Prostate gland (tissue), 2 donors: ENCODE data around the gene SCFD2. TPM values are rescaled to one million over a fixed set of nuclear protein-coding genes. Genes with fewer than 3 reads are reported as not detected.

Experiments used
- DNase-seq: peaks from one replicate; pipeline ENCODE4 v3.0.0-alpha.2; 2019; ENCODE audit warnings: low spot score
- H3K27ac ChIP-seq, 2 donors: fragments of 200-600 bp; sonication (generic); 2 replicates each; pipeline ENCODE4 v1.5.1; 2017 to 2019
- H3K27me3 ChIP-seq: fragments of 200-600 bp; sonication (generic); replicated peaks from 2 replicates; pipeline ENCODE4 v1.5.1; 2019; ENCODE audit not compliant: insufficient read depth
- H3K36me3 ChIP-seq, 2 donors: fragments of 200-600 bp; sonication (generic); 1 replicate in 1 of 2; 2 replicates in 1 of 2; pipeline versions ENCODE4 v1.5.1 to v1.8.1; 2017 to 2019
- H3K4me1 ChIP-seq: fragments of 200-600 bp; sonication (generic); replicated peaks from 2 replicates; pipeline ENCODE4 v1.5.1; 2019
- H3K4me3 ChIP-seq, 2 donors: fragments of 200-600 bp; sonication (generic); 2 replicates each; pipeline ENCODE4 v1.5.1; 2017 to 2019
- H3K9me3 ChIP-seq: fragments of 200-600 bp; sonication (generic); 2 replicates; pipeline ENCODE4 v1.5.1; 2017
- POLR2A ChIP-seq: fragments of 450-650 bp; IDR thresholded peaks from one replicate; pipeline ENCODE4 v1.6.1; 2016; ENCODE audit warnings: antibody characterized with exemption, mild to moderate bottlenecking
- POLR2AphosphoS5 ChIP-seq: sonication (generic); formaldehyde crosslinking; IDR thresholded peaks from one replicate; pipeline ENCODE4 v1.6.1; 2017; ENCODE audit warnings: antibody characterized with exemption
- WGBS: methylation state at CpG from one replicate; pipeline ENCODE4 v1.1.5; 2018; 5-methylcytosine and 5-hydroxymethylcytosine counted together
- intact Hi-C: fragments of 100-400 bp; cut with DNase I; formaldehyde crosslinking; loops from one replicate; pipeline ENCODE4 v1.14.2; 2022
- total RNA-seq, 2 donors: library from RNA; depleted of rRNA; stranded (reverse); fragments of >200 nt; gene quantifications; one replicate each; pipeline ENCODE4 v1.1.0, GENCODE V29; 2016
- TF ChIP-seq, protein P1 (sequence below), 4 experiments: fragments of 200-600 bp in 2 of 4; fragments of 450-650 bp in 2 of 4; sonication (generic) in 2 of 4; IDR thresholded peaks; 1 replicate in 3 of 4; 2 replicates in 1 of 4; pipeline ENCODE4 v1.5.1; 2016 to 2019; ENCODE audit warnings: antibody characterized with exemption in 4 of 4, mild to moderate bottlenecking in 2 of 4, moderate library complexity in 2 of 4

SCFD2 gene
- total RNA-seq, 2 donors from 2014 or later: 10.7 to 21.1 TPM

DNA sequence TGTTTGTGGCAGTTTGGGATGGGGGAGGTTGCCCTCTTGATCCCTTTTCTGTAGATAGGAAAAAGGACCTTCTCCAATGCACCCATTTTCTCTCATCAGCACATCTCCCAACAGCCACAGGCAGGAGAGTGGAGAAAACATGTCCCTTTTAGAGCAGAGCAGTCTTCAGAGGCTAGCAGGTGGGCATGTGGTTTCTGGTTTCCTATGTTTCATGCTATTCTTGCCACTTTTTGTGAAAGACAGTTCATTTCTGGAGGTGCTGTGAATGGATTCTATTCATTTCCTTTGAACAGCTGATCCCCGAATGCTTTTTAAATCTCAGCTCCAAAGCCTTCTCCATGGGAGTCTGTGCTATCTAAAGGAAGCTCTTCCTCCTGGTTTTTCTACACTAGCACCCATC, 484.9 kb downstream of the SCFD2 start:
- H3K27ac ChIP-seq: no peak overlapping the region
- no peaks in the 10 kb centered on the region for H3K36me3 ChIP-seq
- WGBS: 83% methylated on average over 1 of the region's 1 CpG
- no peaks in the 10 kb centered on the region for H3K4me1 ChIP-seq
- TF ChIP-seq, protein P1, sequence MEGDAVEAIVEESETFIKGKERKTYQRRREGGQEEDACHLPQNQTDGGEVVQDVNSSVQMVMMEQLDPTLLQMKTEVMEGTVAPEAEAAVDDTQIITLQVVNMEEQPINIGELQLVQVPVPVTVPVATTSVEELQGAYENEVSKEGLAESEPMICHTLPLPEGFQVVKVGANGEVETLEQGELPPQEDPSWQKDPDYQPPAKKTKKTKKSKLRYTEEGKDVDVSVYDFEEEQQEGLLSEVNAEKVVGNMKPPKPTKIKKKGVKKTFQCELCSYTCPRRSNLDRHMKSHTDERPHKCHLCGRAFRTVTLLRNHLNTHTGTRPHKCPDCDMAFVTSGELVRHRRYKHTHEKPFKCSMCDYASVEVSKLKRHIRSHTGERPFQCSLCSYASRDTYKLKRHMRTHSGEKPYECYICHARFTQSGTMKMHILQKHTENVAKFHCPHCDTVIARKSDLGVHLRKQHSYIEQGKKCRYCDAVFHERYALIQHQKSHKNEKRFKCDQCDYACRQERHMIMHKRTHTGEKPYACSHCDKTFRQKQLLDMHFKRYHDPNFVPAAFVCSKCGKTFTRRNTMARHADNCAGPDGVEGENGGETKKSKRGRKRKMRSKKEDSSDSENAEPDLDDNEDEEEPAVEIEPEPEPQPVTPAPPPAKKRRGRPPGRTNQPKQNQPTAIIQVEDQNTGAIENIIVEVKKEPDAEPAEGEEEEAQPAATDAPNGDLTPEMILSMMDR (IDR thresholded peaks at IDR 0.05): no peak
- TF ChIP-seq POLR2A (no peak), POLR2AphosphoS5 (no peak)
- DNase-seq: no peak
- no peaks in the 10 kb centered on the region for H3K9me3 ChIP-seq
- H3K4me3 ChIP-seq: no peak overlapping the region
- H3K27me3 ChIP-seq: no peaks in the 10 kb centered on the region
- intact Hi-C loops: no loop called here

DNA sequence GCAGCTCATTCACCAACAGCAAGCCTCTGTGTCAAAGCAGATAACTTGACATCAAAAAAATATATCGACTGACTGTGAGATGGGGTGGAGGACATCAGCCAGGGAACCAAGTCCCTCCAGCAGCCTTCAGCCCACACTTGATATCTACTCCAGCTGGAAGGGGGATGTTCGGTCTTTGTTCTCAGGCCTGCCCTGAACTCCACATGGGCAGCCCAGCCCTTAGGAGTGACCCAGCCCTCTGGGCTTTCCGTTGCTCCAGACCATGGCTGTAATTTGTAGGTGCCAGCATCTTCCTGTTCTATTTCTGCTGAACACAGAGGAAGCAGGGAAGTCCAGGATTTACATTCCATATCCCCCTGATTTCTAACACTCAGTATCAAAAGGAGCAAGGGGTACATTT, 486.4 kb downstream of the SCFD2 start:
- no peak overlapping the region for H3K4me3 ChIP-seq
- intact Hi-C loops: no loop called here
- TF ChIP-seq, protein P1 (IDR thresholded peaks at IDR 0.05): no peak
- TF ChIP-seq POLR2AphosphoS5 (no peak), POLR2A (no peak)
- WGBS: 78% methylated on average over 3 of the region's 3 CpGs
- H3K4me1 ChIP-seq: no peaks in the 10 kb centered on the region
- DNase-seq: no peak
- H3K27ac ChIP-seq: no peak overlapping the region
- H3K36me3 ChIP-seq: no peaks in the 10 kb centered on the region
- no peaks in the 10 kb centered on the region for H3K9me3 ChIP-seq
- no peaks in the 10 kb centered on the region for H3K27me3 ChIP-seq

DNA sequence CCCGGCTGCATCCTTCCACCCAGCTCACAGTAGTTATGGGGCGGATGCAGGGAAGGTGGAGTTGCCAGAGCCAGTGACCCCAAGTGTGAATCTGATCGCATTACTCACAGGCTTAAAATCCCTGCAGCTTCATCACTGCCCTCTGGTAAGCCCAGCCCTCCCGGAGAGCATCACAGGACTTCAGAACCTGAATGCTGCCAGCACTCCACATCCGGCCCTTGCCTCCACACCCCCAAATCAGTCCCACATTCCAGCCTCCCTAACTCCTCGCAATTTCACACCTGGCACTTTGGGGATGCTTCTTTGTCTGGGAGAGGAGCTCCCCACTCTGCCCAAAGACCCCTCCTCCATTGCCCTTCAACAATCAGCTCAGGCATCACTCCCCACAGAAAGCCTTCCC, 488.2 kb downstream of the SCFD2 start:
- Histone ChIP-seq H3K4me1 (no peaks in the 10 kb centered on the region), H3K27ac (no peak overlapping the region), H3K4me3 (no peak overlapping the region), H3K9me3 (no peaks in the 10 kb centered on the region), H3K36me3 (no peaks in the 10 kb centered on the region), H3K27me3 (no peaks in the 10 kb centered on the region)
- 92% methylated on average over 6 of the region's 6 CpGs for WGBS
- no peak for DNase-seq
- intact Hi-C loops: no loop called here
- TF ChIP-seq POLR2A: no peak
- no peak for TF ChIP-seq POLR2AphosphoS5
- TF ChIP-seq, protein P1 (IDR thresholded peaks at IDR 0.05): no peak

DNA sequence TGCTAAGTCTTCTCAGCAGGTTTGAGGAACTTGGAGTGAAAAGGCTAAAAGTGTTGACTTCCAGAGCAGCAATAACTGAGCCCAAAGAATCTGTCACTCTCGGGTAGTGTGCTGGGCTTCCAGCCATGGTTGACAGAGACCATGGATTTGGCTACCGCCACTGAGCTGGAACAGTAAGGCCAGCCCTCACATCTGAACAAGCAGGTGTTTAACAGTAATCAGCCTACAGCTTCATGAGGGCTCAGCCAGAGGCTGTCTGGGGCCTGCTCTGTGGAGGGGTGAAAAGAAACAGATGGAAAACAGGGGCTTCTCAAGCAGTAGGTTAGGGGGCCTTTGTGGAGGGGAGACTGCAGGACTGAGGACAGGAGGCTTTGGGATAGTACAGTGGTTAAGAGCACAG, 488.8 kb downstream of the SCFD2 start:
- intact Hi-C loops: no loop called here
- Histone ChIP-seq H3K4me3 (no peak overlapping the region), H3K27ac (no peak overlapping the region), H3K9me3 (no peaks in the 10 kb centered on the region), H3K4me1 (no peaks in the 10 kb centered on the region), H3K36me3 (no peaks in the 10 kb centered on the region), H3K27me3 (no peaks in the 10 kb centered on the region)
- TF ChIP-seq POLR2AphosphoS5: no peak
- TF ChIP-seq, protein P1 (IDR thresholded peaks at IDR 0.05): no peak
- TF ChIP-seq POLR2A: no peak
- DNase-seq: no peak
- WGBS: 35% methylated on average over 2 of the region's 2 CpGs

DNA sequence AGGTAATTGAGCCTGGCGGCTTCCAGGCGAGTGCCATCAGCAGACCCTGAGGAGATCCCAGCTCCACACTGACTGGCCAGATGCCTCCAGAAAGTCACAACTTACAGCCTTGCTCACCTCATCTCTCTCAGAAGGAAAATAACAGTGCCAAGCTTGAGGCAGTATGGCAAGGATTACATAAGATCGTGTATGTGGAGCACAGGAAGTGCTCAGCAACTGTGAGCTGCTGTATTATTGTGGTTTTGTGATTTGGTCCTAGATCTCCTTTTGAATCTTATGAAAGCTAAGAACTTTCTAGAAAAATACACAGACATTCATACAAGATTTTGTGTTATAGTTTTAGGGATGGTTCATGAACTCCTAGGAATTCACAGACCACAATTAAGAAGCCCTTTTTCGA, 489.8 kb downstream of the SCFD2 start:
- Histone ChIP-seq H3K36me3 (no peaks in the 10 kb centered on the region), H3K4me1 (no peaks in the 10 kb centered on the region)

More for the DNA sequence above, 489.8 kb downstream of the SCFD2 start:
- Histone ChIP-seq H3K27me3 (no peaks in the 10 kb centered on the region), H3K4me3 (no peak overlapping the region), H3K9me3 (no peaks in the 10 kb centered on the region), H3K27ac (no peak overlapping the region)
- WGBS: 98% methylated on average over 4 of the region's 4 CpGs
- intact Hi-C loops: no loop called here
- no peak for DNase-seq
- TF ChIP-seq POLR2AphosphoS5 (no peak), POLR2A (no peak)
- TF ChIP-seq, protein P1 (IDR thresholded peaks at IDR 0.05): no peak
